GM19324 (cell line): ENCODE measurements around the gene PSMD3.
"Not testable (repeated sequence)": the region's sequence is repeated elsewhere in the genome, so short reads cannot be mapped to it uniquely, and the experiment has no call there.

ENCODE experiments used
- ATAC-seq: cut with Tn5 transposase; IDR thresholded peaks from one replicate; pipeline ENCODE4 v1.9.1; 2021; ENCODE audit warnings: mild to moderate bottlenecking, moderate library complexity; ENCODE audit not compliant: unreplicated experiment, low FRiP score

PSMD3 gene

DNA sequence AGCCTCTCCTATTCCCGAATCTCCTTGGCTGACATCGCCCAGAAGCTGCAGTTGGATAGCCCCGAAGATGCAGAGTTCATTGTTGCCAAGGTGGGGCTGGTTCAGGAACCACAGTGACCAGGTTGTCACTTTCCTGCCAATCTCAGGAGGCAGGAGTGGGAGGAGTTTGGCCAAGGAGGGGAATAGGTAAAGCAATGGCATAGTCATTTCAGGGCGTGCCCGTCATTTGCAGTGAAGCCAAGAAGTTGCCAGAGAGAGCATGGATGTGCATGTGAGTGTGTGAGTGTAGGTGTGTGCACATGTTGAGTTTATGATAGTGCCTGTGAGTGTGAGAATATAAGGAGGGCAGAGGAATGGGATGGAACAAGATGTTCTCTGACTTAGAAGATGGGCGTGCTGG is 14.8 kb downstream of the PSMD3 start:
- ATAC-seq, result no peak

- ATAC-seq, result no peak
These were observed 15.6 kb downstream of the PSMD3 start for GRCh38 chr17:39996162-39996561.

GRCh38 chr17:39996800-39997199 is 16.2 kb downstream of the PSMD3 start:
- no peak for ATAC-seq

DNA sequence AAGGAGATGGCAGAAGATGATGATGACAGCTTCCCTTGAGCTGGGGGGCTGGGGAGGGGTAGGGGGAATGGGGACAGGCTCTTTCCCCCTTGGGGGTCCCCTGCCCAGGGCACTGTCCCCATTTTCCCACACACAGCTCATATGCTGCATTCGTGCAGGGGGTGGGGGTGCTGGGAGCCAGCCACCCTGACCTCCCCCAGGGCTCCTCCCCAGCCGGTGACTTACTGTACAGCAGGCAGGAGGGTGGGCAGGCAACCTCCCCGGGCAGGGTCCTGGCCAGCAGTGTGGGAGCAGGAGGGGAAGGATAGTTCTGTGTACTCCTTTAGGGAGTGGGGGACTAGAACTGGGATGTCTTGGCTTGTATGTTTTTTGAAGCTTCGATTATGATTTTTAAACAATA is 16.9 kb downstream of the PSMD3 start:
- no peak for ATAC-seq

DNA sequence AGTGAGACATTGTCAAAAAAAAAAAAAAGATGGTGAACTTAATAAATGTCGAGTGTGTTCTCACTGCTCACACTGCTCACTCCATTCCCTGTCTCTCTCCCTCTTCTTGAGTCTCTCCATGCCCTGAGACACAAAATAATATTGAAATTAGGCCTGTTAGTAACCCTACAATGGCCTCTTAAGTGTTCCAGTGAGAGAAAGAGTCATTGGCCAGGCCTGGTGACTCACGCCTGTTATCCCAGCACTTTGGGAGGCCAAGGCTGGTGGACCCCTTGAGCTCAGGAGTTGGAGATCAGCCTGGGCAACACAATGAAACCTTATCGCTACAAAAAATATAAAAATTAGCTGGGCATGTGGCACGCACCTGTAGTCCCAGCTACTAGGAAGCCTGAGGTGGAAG is 18.5 kb downstream of the PSMD3 start:
- ATAC-seq, result no peak

DNA sequence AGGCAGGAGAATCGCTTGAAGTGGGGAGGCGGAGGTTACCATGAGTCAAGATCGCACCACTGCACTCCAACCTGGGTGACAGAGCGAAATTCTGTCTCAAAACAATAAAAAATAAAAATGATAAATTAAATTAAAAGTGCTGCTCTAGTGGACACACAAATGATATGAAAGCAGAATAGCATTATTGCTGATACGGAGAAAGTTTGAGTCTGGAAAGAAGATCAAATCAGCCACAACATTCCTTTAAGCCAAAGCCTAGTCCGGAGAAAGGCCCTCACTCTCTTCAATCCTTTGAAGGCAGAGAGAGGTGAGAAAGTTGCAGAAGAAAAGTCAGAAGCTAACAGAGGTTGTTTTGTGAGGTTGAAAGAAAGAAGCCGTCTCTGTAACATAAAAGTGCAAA is 19.6 kb downstream of the PSMD3 start:
- no peak for ATAC-seq

DNA sequence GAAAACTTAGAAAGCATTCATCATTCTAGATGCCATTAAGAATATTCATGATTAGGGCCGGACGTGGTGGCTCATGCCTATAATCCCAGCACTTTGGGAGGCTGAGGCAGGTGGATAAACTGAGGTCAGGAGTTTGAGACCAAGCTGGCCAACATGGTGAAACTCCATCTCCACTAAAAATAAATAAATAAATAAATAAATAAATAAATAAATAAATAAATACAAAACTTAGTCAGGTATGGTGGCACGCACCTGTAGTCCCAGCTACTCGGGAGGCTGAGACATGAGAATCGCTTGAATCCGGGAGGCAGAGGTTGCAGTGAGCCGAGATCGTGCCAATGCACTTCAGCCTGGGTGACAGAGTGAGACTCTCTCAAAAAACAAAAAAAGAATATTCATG is 20.7 kb downstream of the PSMD3 start:
- not testable (repeated sequence) for ATAC-seq

DNA sequence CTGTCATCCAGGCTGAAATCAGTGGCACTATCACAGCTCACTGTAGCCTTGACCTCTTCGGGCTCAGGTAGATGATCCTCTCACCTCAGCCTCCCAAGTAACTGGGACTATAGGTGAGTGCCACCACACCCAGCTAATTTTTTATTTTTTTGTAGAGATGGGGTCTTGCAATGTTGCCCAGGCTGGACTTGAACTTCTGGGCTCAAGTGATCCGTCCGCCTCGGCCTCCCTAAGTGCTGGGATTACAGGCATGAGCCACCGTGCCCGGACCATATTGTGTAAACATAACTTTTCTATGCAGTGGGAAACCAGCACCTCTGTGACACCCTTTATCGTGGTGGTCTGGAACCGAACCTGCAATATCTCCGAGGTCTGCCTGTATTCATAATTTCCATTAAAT is 23.5 kb downstream of the PSMD3 start:
- ATAC-seq, result no peak

DNA sequence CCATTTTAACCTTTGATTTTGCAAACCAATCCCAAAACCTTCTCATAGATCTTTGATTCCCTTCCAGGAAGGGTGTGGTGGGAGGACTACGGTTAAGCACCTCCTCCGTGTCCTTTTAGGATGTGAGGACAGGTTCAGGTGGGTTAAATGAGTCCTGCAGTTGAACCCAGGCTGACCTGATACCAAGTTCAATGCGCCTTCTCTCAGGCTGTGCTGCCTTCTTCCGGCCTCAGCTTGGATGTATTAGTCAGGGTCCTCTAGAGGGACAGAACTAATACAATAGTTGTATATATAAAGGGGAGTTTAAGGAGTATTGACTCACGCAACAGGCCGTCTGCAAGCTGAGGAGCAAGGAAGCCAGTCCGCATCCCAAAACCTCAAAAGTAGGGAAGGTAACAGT is 24.1 kb downstream of the PSMD3 start:
- ATAC-seq, result no peak

GRCh38 chr17:40005520-40005919 is 24.9 kb downstream of the PSMD3 start:
- ATAC-seq, result no peak

DNA sequence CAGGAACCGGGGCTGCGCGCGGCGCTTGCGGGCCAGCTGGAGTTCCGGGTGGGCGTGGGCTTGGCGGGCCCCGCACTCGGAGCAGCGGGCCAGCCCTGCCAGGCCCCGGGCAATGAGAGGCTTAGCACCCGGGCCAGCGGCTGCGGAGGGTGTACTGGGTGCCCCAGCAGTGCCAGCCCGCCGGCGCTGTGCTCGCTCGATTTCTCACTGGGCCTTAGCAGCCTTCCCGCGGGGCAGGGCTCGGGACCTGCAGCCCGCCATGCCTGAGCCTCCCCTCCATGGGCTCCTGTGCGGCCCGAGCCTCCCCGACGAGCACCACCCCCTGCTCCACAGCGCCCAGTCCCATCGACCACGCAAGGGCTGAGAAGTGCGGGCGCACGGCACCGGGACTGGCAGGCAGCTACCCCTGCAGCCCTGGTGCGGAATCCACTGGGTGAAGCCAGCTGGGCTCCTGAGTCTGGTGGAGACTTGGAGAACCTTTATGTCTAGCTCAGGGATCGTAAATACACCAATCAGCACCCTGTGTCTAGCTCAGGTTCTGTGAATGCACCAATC is 30.4 kb downstream of the PSMD3 start:
- ATAC-seq, result not testable (repeated sequence)

DNA sequence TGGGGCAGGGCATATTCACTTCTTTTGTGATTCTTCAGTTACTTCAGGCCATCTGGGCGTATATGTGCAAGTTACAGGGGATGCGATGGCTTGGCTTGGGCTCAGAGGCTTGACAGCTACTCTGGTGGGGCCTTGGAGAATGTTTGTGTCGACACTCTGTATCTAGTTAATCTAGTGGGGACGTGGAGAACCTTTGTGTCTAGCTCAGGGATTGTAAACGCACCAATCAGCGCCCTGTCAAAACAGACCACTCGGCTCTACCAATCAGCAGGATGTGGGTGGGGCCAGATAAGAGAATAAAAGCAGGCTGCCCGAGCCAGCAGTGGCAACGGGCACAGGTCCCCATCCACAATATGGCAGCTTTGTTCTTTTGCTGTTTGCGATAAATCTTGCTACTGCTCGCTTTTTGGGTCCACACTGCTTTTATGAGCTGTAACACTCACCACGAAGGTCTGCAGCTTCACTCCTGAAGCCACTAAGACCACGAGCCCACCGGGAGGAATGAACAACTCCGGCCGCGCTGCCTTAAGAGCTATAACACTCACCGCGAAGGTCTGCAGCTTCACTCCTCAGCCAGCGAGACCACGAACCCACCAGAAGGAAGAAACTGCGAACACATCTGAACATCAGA is 31.5 kb downstream of the PSMD3 start:
- ATAC-seq, result not testable (repeated sequence)

GRCh38 chr17:40014375-40014980 is 33.9 kb downstream of the PSMD3 start:
- no peak for ATAC-seq

- no peak for ATAC-seq
These were observed 34.7 kb downstream of the PSMD3 start, which contains the start of gene CSF3 for GRCh38 chr17:40015005-40015997. CSF3 (plus strand) TSS chr17:40015440; CDS start chr17:40015475, 35 bp downstream.

- no peak for ATAC-seq
These were observed 35.7 kb downstream of the PSMD3 start for GRCh38 chr17:40015998-40016985.

DNA sequence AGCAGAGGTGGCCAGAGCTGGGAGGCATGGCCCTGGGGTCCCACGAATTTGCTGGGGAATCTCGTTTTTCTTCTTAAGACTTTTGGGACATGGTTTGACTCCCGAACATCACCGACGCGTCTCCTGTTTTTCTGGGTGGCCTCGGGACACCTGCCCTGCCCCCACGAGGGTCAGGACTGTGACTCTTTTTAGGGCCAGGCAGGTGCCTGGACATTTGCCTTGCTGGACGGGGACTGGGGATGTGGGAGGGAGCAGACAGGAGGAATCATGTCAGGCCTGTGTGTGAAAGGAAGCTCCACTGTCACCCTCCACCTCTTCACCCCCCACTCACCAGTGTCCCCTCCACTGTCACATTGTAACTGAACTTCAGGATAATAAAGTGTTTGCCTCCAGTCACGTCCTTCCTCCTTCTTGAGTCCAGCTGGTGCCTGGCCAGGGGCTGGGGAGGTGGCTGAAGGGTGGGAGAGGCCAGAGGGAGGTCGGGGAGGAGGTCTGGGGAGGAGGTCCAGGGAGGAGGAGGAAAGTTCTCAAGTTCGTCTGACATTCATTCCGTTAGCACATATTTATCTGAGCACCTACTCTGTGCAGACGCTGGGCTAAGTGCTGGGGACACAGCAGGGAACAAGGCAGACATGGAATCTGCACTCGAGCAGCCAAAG is 36.9 kb downstream of the PSMD3 start:
- no peak for ATAC-seq

DNA sequence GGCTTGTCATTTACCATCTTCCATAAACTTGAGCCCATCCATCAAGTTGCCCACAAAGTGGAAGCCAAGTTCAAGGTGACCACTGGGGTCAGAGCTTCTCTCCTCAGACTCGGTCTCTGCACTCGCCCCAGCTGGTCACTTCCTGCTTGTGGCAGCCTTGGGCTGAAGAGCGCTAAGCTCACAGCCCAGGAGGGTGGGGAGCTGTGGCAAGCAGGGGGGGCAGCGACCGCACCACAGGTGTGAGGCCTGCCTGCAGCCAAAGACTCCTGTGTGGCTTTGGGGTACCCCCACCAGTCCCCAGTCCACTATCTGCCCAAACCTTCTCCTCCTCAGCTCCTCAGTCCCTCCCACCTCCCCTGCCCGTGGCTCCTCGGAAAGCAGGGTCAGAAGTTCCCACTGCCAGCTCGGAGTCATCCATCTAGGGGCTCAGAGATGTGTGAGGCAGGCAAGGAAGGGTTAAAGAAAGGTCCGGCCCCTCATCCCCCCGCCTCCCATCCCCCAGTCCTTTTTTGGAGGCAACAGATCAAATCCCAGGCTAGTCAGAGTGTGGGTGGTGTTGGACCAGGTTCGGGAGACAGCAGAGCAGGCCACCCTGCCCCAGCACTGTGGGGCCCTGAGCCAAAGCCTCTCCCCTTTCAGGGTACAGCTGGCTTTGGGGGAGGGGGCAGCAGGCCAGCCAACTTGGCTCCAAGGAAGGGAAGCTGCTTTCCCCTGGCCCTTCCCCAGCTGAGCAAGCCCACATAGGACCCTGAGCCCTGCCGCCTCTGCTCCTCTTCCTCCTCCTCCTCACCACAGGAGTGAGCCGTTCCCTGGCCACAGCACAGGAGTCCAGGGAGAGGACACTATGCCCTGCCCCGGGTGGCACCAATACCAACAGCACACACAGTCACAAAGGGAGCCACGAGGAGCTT is 37.9 kb downstream of the PSMD3 start:
- ATAC-seq, result no peak
